ENCODE data around the gene PRICKLE3.

DNA sequence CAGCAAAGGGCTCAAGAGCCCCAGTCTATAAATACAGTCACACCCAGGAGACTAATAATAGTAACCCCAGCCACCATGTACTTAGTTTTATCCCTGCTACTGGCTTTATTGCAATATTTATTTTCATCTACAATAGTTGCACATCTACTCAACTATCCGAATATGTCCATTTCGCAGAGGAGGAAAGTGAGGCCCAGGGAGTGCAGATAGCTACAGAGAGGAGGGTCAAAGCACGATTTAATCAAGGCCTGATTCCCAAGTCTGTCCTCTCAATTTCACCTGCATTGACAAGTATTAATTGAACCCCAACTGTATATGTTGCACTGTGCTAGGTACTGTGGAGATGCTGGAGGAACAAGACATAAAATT, 18.4 kb downstream of the PRICKLE3 start:
- TF ChIP-seq CTCF (conservative IDR thresholded peaks at IDR 0.05 in 1 of 2, IDR thresholded peaks at IDR 0.05 in 1 of 2; ENCODE audit: low read depth in 1 of 2, low read length in 2 of 2) (no peak), EZH2 (IDR thresholded peaks at IDR 0.05; ENCODE audit: low read length, missing control alignments) (no peak)

Measured in fibroblast of lung (primary cell).